IPS-NIHi11 (cell line): ENCODE results near the gene MST1R.
"Not testable (repeated sequence)": the region's sequence is repeated elsewhere in the genome, so short reads cannot be mapped to it uniquely, and the experiment has no call there.

Experiments
- DNase-seq: peaks from one replicate; pipeline ENCODE4 v3.0.0; 2012; ENCODE audit warnings: mixed read lengths, low spot score

The MST1R gene

DNA sequence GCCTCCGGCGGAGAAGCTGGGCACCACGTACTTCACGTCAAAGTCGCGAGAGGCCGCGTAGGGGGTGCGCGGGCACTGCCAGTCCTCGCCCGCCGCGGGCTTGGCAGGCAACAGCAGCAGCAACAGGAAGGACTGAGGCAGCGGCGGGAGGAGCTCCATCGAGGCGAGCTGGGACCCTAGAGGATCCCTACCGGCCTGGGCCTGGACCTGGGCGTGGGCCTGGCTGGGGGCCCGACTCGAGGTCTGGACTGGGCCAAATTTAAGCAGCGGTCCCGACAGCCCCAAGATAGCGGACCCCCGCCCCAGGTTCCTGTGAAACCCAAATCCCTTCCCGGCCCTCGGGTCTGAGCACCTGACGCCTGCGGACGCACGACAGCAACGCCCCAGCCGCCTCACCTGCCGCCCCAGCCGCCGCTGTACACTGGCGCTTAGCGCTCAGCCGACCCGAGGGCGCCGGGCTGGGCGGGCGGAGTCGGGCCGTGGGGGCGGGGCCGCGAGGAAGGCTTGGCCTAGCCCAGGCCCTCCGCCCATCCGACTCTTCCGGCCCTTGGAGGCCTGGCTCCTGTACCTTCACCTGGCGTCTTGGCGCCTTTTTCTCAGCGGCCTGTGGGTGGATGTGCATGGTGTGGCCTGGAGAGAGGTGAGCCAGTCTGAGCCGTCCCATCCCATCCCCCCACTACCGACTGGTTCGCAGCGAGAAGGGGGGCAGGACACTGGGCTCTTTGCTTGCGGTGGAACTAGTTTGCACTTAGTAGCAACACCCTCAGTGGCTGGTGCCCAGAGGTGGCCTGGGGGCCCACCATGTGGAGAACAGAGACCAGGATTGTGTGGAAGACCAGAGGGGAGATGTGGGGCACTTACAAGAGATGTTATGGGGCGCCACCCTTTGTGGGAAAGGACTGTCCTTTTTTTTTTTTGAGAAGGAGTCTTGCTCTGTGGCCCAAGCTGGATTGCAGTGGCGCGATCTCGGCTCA, at the start of gene MST1R:
TSS of gene MST1R (minus strand) at position 423 of the 974 bp plus-strand sequence. CDS start at position 159, 264 bp downstream.
- DNase-seq, result peak; percentile 97

DNA sequence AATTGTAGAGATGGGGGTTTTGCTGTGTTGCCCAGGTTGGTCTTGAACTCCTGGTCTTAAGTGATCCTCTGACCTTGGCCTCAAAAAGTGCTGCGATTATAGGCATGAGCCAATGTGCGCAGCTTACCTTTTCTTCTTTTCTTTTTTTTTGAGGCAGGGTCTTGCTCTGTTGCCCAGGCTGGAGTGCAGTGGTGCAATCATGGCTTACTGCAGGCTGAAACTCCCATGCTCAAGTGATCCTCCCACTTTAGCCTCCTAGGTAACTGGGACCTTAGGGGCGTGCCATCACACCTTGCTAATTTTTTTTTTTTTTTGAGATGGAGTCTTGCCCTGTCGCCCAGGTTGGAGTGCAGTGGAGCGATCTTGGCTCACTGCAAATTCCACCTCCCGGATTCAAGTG, 49.3 kb upstream of the MST1R start:
- DNase-seq, result no peak

GRCh38 chr3:49942651-49943050, 39.0 kb upstream of the MST1R start:
- no peak for DNase-seq

- no peak for DNase-seq
Observed at GRCh38 chr3:49940667-49941249, 37.1 kb upstream of the MST1R start.

DNA sequence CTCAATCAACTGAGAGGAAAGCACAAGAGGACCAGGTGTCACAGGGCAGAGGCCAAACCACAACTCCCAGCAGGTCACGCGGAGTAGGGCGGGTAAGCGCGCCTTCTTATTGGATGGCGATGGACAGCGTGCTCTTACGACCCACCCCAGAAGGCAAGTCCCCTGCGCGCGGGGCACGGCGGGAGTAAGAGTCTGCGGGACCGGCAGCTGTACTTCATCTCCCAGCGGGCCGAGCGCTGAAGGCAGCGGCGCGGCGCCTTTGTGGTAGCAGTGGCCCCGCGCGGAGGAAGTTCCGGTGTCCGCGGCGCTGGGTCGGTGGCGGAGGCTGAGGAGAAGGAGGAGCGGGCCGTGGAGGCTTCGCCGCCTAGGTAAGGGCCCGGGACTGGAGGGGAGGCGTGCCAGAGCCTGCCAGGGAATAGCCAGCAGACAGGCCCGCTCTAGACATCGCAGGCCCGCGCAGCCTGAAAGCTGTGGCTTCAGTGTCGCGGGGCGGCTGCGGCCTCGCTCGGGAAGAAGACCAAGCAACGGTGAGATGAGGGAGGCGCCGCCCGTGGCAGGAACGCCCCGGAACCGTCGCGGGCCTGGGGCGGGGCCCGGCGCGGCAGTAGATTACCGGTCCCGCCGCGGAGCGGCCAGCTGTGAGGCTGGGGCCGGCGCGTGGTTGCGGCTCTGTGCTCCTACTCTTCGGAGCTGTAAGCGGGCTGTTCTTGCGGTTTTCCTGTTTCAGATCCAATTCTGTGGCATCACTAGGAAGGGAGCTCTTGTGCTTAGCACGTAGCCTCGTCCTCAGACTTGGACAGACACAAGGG, 36.4 kb upstream of the MST1R start, which contains the start of gene RBM6:
TSS of gene RBM6 (plus strand) at position 293 of the 809 bp plus-strand sequence. CDS start 22,492 bp downstream, outside the sequence.
- DNase-seq, result peak; percentile 99

DNA sequence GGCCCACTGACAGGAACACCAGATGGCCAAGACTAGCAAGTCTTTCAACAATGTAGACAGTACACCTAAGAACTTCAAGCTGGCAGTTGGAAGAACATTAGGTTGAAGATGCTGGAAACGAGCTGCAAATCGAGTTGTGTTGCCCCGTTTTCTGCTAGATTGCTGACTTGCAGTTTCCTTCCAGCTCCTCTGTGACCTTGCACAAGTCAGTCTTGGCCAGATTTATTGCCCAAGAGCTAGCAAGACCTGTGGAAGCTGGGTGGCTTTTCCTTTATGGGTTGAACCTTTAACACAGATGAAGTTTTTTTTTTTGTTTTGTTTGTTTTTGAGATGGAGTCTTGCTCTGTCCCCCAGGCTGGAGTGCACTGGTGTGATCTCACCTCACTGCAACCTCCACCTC, 33.4 kb upstream of the MST1R start:
- DNase-seq, result no peak

DNA sequence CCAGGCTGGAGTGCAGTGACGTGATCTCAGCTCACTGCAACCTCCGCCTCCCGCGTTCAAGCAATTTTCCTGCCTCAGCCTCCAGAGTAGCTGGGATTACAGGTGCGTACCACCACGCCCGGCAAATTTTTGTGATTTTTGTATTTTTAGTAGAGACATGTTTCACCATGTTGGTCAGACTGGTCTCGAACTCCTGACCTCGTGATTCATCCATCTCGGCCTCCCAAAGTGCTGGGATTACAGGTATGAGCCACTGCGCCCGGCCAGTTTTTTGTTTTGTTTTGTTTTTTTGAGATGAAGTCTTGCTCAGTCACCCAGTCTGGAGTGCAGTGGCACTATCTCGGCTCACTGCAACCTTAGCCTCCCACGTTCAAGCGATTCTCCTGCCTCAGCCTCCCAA, 28.6 kb upstream of the MST1R start:
- DNase-seq, result not testable (repeated sequence)

GRCh38 chr3:49930922-49931321, 27.2 kb upstream of the MST1R start:
- peak; percentile 73 for DNase-seq

DNA sequence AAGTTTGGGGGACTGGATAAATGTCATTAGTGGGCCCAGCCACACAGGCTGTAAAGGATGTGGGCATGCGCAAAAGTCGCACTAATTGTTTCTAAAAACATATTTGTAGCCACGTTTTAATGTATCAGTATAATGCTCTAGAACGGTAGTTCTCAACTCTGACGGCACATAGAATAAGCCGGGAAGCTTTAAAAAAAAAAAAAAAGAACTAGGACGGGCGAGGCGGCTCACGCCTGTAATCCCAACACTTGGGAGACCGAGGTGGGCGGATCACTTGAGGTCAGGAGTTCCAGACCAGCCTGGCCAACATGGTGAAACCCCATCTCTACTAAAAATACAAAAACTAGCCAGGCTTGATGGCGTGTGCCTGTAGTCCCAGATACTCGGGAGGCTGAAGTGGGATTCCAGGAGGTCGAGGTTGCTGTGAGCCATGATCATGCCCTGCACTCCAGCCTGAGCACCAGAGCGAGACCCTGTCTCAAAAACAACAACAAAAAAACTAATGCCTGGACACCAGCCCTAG, 26.6 kb upstream of the MST1R start:
- DNase-seq, result no peak

DNA sequence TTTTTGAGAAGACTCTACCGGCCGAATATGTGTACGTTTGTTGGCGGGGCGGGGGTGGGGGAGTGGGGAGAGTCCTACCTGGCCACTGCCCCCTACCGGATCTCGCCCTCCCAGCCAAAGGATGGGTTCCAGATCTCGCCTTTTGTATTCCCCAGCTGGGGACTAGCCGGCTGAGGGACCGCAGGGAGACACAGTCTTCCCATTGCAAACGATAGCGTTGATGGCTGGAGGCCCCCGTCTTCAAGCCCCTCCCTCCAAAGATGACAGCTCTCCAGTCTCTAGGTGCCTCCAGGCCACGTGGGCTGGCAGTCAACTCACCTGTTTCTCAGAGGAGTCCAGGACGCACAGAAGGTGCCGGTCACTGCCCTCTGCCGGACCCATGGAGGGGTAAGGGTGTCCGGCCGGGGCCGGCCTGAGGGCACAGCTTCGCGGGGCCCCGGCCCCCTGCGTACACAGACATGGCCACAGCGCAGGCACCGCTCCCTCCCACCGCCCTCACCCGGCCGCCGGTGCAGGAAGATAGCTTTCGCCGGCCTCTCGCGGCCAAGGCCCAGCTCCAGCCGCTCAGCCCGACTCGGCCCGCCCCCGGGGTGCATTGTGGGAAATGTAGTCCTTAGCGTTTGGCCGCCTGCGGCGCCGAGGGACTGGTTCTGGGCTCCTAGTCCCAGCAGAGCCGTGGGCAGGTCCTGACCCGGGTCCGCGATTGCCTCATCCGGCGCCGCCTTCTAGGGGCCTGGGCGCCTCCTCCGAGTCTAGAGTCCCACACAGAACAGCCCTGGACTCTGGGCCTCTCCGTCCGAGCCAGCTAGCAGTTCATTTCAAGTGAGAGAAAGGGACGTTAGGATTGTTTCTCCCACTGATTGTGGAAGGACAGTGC, 25.9 kb upstream of the MST1R start, which contains the start of gene MON1A:
TSS of gene MON1A (minus strand) at position 521 of the 877 bp plus-strand sequence. CDS start 16,465 bp downstream, outside the sequence.
- DNase-seq, result peak; percentile 90

DNA sequence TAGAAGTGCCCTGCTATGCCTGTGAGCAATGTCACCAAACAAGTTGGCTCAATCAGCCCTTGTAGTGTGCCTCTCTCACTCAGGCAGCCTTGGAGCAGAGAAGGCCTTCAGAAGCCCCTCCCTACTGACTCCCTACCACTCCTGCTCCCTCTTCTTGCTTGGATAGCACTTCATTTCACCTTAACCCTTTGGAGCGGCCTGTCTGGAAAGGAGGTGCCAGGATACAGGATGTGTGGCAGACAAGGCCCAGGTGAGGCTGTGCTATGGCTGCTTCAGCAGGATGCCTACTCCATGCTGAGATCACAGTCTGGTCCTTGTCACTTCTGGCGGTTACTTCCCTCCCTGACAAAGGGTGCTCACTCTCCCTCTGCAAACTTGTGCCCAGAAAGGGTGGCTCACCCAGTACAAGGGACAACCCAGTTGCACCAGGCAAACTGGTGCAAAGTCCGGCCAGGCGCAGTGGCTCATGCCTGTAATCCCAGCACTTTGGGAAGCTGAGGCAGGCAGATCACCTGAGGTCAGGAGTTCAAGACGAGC, 24.9 kb upstream of the MST1R start:
- no peak for DNase-seq

GRCh38 chr3:49927798-49928197, 24.1 kb upstream of the MST1R start:
- no peak for DNase-seq

- DNase-seq, result no peak
Observed at GRCh38 chr3:49926117-49926728, 22.6 kb upstream of the MST1R start.

- DNase-seq, result no peak
Observed at GRCh38 chr3:49925485-49925884, 21.8 kb upstream of the MST1R start.

DNA sequence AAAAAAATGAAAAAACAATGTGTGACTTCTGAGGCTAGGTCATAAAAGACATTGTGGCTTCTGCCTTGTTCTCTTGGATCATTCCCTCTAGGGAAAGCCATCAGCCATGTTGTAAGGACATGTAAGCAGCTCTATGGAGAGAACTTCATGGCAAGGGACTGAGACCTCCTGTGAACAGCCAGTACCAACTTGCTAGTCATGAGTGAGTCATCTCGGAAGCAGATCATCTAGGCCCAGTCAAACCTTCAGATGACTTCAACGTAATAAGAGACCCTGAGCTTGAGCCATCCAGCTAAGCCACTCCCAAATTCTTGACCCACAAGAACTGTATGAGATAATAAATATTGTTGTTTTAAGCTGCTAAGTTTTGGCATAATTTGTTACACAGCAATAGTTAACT, 21.0 kb upstream of the MST1R start:
- no peak for DNase-seq

- DNase-seq, result not testable (repeated sequence)
Observed at GRCh38 chr3:49917806-49918590, 14.3 kb upstream of the MST1R start.

GRCh38 chr3:49916686-49917085, 13.0 kb upstream of the MST1R start:
- no peak for DNase-seq

DNA sequence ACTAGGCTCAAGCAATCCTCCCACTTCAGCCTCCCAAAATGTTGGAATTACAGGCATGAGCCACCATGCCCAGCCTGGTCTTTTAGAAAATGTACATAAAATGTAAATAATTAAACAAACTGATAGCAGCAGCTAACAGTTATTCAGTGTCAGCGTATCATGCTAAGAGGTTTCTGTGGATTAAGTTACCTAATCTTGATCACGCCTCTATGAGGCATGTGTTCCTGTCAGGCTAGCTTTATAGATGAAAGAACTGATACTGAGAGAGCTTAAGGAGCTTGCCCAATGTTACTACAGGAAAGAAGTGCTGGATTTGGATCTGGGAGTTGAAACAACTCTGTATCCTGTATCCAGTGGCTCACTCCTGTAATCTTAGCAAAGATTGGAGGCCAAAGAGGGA, 11.2 kb upstream of the MST1R start:
- no peak for DNase-seq

DNA sequence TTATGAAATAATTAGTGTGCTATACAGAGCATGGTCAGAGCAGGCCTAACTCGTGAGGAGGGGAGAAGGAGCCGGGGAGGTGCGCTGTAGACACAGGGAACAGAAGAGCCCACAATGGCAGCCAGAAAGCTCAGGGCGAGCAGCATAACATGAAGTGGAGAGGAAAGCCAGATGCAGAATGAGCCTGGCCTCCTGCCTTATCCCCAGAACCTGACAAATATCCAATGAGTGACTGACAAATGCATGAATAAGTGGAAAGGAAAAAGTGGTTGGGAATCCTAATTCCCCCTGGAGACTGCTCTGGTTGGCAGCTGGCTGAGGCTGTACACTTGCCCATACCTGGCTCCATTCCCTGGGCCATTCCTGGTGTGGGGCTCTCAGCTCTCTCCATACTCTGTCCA, 9.2 kb upstream of the MST1R start:
- DNase-seq, result no peak
